GM23338 (cell line): ENCODE results near the gene NPAS2.

Experiments used
- CTCF ChIP-seq, 2 experiments: fragments of 200-600 bp in 1 of 2; sonication (generic) in 1 of 2; conservative IDR thresholded peaks; 2 replicates each; pipeline versions ENCODE4 v1.5.1 to v1.6.1; 2016 to 2017; ENCODE audit warnings: antibody characterized with exemption in 2 of 2, low read depth in 2 of 2, mild to moderate bottlenecking in 2 of 2, moderate library complexity in 1 of 2
- EZH2 ChIP-seq: fragments of 200-600 bp; sonication (generic); IDR thresholded peaks from one replicate; pipeline ENCODE4 v1.8.0; 2017; ENCODE audit warnings: antibody characterized with exemption, mild to moderate bottlenecking, low read depth; ENCODE audit not compliant: unreplicated experiment
- EZH2phosphoT487 ChIP-seq: fragments of 200-600 bp; sonication (generic); IDR thresholded peaks from one replicate; pipeline ENCODE4 v1.8.1; 2018; ENCODE audit warnings: antibody characterized with exemption; ENCODE audit not compliant: unreplicated experiment
- JUNB ChIP-seq: IDR thresholded peaks from one replicate; pipeline ENCODE4 v1.6.1; 2016; ENCODE audit warnings: antibody characterized with exemption; ENCODE audit not compliant: unreplicated experiment
- POLR2AphosphoS5 ChIP-seq: IDR thresholded peaks from 2 replicates; pipeline ENCODE4 v1.6.1; 2016; ENCODE audit warnings: antibody characterized with exemption, low read depth
- REST ChIP-seq: IDR thresholded peaks from one replicate; pipeline ENCODE4 v1.6.1; 2018; ENCODE audit warnings: antibody characterized with exemption; ENCODE audit not compliant: unreplicated experiment
- ZNF114 ChIP-seq: fragments of 250-450 bp; sonication (Bioruptor Pico); IDR thresholded peaks from 2 replicates; pipeline ENCODE4 v1.5.0; 2020; ENCODE audit warnings: mild to moderate bottlenecking, moderate library complexity
- ZNF331 ChIP-seq: fragments of 250-450 bp; sonication (Bioruptor Pico); IDR thresholded peaks from 2 replicates; pipeline ENCODE4 v1.5.0; 2020; ENCODE audit warnings: low read depth, mild to moderate bottlenecking, moderate library complexity
- TF ChIP-seq, protein P1 (sequence below): fragments of 250-450 bp; sonication (Bioruptor Pico); IDR thresholded peaks from 2 replicates; pipeline ENCODE4 v1.5.0; 2020; ENCODE audit warnings: mild to moderate bottlenecking, moderate library complexity
- TF ChIP-seq, protein P2 (sequence below): IDR thresholded peaks from 2 replicates; pipeline ENCODE4 v1.6.1; 2016; ENCODE audit warnings: antibody characterized with exemption

DNA sequence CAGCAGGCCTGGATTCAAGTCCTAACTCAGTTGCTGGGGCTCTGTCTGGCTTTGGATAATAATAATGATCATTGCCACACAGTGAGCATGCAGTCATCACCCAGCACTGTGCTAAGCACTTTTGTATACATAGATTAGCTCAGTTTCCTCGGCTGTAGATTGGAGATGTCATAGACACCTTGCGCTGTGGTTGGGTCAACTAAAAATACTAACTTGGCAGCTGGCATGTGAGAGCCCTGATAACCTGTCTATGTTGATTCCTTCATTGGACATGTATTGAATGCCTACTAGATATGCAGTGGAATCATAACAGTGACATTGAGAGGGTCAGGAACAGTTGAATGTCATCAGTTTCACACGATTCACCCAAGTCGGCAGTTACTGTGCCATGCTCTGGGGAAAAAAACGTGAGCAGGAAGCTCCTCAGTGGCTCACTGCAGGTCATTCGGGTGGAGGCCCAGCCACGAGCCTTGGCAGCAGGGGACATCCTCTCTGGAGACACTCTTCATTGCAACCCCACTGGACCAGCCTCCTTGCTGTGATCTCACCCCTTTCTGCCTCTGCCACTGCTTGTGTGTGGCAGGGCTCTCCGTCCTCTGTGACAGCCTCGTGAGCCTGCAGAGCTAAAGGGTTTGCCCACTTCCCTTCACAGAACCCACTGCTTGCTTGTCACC, 85.3 kb downstream of the NPAS2 start:
- TF ChIP-seq EZH2phosphoT487, result no peak
- no peak for TF ChIP-seq CTCF (conservative IDR thresholded peaks at IDR 0.05; ENCODE audit: low read depth in 2 of 2)
- no peak for TF ChIP-seq REST
- TF ChIP-seq ZNF114 (CRISPR knock-in tag), result no peak
- TF ChIP-seq JUNB, result no peak
- no peak for TF ChIP-seq EZH2
- no peak for TF ChIP-seq POLR2AphosphoS5
- TF ChIP-seq, protein P1, sequence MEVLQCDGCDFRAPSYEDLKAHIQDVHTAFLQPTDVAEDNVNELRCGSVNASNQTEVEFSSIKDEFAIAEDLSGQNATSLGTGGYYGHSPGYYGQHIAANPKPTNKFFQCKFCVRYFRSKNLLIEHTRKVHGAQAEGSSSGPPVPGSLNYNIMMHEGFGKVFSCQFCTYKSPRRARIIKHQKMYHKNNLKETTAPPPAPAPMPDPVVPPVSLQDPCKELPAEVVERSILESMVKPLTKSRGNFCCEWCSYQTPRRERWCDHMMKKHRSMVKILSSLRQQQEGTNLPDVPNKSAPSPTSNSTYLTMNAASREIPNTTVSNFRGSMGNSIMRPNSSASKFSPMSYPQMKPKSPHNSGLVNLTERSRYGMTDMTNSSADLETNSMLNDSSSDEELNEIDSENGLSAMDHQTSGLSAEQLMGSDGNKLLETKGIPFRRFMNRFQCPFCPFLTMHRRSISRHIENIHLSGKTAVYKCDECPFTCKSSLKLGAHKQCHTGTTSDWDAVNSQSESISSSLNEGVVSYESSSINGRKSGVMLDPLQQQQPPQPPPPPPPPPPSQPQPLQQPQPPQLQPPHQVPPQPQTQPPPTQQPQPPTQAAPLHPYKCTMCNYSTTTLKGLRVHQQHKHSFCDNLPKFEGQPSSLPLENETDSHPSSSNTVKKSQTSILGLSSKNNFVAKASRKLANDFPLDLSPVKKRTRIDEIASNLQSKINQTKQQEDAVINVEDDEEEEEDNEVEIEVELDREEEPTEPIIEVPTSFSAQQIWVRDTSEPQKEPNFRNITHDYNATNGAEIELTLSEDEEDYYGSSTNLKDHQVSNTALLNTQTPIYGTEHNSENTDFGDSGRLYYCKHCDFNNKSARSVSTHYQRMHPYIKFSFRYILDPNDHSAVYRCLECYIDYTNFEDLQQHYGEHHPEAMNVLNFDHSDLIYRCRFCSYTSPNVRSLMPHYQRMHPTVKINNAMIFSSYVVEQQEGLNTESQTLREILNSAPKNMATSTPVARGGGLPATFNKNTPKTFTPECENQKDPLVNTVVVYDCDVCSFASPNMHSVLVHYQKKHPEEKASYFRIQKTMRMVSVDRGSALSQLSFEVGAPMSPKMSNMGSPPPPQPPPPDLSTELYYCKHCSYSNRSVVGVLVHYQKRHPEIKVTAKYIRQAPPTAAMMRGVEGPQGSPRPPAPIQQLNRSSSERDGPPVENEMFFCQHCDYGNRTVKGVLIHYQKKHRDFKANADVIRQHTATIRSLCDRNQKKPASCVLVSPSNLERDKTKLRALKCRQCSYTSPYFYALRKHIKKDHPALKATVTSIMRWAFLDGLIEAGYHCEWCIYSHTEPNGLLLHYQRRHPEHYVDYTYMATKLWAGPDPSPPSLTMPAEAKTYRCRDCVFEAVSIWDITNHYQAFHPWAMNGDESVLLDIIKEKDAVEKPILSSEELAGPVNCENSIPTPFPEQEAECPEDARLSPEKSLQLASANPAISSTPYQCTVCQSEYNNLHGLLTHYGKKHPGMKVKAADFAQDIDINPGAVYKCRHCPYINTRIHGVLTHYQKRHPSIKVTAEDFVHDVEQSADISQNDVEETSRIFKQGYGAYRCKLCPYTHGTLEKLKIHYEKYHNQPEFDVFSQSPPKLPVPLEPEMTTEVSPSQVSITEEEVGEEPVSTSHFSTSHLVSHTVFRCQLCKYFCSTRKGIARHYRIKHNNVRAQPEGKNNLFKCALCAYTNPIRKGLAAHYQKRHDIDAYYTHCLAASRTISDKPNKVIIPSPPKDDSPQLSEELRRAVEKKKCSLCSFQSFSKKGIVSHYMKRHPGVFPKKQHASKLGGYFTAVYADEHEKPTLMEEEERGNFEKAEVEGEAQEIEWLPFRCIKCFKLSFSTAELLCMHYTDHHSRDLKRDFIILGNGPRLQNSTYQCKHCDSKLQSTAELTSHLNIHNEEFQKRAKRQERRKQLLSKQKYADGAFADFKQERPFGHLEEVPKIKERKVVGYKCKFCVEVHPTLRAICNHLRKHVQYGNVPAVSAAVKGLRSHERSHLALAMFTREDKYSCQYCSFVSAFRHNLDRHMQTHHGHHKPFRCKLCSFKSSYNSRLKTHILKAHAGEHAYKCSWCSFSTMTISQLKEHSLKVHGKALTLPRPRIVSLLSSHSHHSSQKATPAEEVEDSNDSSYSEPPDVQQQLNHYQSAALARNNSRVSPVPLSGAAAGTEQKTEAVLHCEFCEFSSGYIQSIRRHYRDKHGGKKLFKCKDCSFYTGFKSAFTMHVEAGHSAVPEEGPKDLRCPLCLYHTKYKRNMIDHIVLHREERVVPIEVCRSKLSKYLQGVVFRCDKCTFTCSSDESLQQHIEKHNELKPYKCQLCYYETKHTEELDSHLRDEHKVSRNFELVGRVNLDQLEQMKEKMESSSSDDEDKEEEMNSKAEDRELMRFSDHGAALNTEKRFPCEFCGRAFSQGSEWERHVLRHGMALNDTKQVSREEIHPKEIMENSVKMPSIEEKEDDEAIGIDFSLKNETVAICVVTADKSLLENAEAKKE, result no peak
- TF ChIP-seq ZNF331 (CRISPR knock-in tag), result no peak
- TF ChIP-seq, protein P2, sequence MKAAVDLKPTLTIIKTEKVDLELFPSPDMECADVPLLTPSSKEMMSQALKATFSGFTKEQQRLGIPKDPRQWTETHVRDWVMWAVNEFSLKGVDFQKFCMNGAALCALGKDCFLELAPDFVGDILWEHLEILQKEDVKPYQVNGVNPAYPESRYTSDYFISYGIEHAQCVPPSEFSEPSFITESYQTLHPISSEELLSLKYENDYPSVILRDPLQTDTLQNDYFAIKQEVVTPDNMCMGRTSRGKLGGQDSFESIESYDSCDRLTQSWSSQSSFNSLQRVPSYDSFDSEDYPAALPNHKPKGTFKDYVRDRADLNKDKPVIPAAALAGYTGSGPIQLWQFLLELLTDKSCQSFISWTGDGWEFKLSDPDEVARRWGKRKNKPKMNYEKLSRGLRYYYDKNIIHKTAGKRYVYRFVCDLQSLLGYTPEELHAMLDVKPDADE, result no peak
